ENCODE data around the gene TNFRSF21.
A peak's percentile ranks its signal among the peaks of the same experiment; 100 is the strongest.

Gene TNFRSF21

DNA sequence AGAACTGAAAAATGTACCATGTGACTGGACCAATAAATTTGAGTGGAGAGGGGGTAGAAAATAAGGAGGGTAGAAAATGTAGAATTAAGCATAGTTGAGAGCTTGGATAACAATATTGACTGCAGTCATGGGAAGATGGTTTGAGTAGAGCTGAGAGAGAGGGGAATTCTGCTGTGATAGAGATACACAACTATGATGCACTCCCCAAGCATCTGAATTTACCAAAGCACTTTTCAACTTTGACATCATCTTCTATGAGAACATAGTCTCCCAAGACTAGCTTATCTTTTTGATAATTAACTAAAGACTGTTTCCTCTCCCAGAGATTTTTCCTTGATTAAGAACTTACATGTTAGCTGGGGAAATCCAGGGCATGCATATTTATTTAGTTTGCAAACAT lies 103.1 kb downstream of the TNFRSF21 start:
- DNase-seq, result no peak

DNA sequence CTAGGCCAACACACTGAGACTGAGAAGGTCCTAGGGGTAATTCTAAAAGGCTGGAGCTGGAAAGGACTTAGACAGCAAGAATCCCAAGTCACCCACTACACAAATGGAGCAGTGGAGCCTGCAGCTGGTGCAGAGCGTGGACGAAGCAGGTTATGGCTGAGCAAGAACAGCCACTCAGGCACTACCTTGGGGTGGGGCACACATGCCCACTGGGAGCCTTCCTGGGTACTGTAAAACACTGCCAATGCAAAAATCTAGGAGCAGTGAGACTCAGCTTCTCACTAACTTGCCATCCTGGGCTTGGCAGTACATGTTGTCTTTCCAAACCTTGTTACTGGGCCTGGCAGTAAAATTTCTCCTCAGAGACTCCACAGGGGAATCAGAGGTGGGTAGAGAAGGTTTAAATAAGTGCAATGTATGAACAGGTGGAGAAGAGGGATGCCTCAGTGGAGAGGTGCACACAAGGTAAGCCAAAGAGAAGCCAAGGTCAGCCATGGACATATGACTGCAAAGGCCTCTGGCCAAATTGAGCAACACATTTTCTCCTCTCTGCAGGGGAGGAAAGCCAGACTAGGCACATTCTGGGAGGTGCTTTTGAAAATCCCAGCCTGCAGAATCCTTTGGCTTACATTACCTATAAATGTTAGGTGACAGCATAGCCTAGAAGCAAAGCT lies 105.6 kb downstream of the TNFRSF21 start:
- DNase-seq, result no peak

DNA sequence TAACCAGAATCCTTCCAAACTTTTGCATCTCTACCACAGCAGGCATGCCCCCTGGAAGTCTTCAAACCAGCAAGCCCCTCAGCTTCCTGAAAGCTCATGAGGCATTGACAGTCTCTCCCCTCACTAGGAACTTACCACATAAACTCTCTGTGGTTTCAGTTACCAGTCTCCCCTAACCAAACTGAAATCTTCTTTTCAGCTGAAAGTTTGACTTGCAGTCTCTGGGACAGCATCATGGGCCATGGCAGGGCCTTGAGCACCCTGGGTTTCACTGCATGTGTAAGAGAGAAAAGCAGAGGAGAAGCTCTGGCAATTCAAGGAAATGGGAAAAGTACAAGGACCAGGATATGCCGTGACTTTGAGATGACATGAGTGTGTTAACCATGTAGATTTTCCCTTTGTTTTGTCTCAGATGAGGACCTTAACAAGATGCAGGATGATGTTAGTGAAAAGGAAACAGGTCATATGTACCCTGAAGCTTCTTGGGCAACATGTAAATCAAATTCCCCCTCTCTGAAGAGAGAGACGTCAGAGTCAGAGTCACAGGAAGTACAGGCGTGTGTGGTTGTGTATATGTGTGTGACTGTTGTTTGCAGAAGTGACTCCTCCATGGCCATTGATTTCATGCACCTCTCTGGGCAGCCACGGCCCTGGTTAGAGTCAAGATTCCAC lies 106.3 kb downstream of the TNFRSF21 start:
- no peak for DNase-seq

DNA sequence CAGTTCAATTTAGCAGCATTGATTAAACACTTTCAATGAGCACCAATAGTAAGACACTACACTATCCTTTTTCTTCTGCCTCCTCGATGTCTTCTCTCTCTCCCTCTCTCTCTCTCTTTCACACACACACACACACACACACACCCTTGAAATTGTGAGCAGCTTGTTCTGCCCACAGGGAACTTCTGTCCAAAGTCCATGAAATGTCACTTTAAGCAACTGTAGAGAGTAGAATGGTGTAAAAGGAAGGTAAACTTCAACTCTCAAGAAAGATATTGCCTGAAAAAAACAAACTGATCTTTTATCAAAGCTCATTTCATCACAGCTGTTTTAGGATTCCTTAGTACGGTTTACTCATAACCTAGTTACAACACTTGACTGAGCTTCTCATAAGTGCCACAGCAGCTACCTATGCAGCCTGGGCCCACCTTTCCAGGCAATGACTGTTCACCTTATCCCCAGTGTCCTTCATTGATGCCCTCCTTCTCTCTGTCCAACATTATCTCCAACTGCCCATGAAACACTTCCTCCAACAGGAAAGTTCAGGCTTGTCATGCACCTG lies 107.0 kb downstream of the TNFRSF21 start:
- DNase-seq, result no peak

DNA sequence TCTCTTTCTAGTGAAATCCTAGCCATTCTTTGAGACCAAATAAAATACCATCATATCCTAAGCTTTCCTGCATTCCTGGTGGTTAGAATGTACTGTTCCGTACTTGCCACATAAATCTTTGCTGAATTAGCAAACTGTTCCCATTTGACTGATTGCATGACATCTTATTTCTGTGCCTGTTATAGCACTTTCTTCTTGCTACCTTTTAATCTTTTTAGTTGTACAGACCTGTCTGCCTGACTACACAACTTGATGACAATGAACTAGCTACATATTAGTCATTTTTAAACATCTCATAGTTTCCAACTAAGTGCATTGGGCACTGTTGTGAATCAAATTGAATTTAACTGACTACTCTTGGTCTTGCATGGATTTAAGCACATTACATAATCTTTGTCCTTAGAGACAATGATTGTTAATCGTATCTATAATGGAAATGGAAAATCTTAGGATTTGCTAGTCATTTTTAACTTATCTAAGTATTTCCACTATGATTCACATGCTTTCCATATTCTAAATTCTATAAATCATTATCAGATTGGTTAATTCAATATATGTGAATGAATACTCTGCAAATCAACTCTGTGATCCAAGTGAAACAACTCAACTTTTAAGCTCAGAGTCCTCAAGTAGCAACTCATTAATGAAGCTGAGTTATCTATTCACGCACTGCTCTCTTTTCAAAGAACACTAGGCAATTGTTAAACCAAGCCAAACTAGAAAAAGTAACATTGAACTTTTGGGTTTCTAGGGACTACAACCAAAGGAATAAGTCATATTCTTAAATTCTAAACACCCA lies 109.0 kb downstream of the TNFRSF21 start:
- no peak for DNase-seq

DNA sequence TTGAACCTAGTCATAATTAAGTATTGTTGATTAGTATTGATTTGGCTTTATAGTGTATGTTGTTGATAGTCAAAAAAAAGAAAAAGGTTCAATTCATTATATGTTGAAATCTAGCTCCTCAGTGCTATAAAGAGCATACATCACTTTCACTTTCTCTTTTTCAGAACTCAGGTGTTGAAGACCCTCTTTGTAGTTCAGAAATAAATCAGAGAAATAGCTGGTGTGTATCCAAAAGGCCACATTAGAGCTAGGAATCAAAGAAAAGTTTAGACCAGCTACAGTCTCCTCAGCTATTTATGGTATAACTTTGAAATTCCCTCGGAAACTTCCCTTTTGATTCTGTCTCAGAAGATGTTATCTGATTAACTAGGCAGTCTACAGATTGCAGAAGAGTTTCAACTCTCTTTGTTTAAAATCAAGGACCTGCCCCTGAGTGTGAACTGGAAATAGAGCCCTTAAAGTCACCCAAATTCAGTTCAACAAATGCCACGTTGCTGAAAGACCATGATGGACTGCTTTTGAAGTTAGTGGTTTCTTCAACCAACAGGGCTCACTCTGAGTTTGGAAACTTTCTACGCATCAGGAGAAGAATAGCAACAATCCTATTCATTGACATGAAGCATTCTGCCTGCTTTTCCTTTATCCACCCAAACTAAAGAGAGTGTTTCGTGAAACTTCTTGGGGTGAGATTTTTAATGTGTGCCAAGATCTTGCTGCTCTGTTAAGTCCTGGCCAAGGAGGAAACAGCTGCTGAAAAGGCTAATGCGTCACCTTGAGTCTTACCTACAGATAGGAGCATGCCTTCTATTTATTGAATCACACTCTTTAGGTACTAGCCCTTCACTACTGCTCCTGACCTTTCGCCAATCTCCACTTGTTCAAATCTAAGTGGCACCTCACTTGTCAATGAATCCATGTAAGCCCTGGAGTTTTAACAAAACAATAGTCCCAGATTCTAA lies 111.7 kb downstream of the TNFRSF21 start:
- DNase-seq, result no peak

DNA sequence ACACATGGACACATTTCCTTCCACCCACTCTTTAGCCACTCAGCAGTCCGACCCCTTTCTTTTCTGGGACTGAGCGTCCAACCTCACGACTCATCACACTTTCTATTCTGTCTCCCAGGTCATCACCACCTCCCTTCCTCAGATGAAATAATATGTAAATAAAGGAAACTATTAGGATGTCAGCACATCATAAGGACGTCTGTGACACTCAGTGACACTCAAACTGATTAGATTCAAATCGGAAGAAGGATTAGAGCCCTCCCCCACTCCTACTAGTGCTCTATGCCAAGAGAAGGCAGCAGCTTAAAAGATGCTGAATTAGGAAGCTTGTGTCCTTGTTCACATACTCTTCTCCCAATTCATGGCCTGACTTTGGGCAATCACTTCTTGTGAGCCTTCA lies 113.6 kb downstream of the TNFRSF21 start:
- no peak for DNase-seq

DNA sequence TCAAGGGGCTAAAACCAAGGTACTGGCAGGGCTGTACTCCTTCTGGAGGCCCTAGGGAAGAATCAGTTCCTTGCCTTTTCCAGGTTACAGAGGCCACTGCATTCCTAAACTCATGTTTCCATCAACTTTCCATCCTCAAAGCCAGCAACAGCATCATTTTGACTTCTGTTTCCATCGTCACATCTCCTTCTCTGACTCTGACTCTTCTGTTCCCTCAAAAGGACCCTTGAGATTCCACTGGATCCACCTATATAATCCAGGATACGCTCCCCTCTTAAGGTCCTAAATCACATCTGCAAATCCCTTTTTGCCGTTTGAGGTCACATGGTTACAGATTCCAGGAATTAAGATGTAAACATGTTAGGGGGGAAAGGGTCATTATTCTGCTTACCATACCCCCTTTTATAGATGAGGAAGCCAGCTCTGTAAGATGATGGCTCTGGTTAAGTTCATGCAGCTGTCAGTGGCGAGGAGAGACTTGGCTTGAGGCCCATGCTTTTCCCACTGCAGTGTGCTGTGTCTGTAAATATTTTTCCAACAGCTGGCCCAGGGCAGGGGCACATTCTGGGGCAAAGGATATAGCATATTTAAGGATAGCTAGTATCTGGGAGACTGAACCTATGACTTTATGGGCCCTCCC lies 114.6 kb downstream of the TNFRSF21 start:
- DNase-seq, result peak; percentile 28

DNA sequence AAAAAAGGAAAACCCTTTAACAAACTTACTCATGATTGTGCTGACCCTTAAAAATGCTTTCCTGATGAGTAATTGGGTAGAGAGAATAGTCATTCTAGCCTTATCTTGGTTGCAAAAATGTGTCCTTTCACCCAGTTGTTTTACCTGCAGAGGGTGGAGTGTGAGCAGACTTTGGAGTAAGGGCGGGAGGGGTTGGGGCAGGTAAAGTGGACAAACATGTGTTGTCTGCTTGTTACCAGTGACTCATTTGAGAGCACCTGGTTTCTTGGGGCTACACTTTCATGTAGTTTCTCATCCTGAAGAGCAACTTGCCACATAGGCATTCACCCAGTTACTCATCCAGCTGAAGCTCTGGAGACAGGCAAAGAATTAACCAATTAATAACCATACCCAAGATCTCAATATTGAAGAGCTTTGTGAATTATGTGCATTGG lies 121.1 kb downstream of the TNFRSF21 start:
- DNase-seq, result no peak

DNA sequence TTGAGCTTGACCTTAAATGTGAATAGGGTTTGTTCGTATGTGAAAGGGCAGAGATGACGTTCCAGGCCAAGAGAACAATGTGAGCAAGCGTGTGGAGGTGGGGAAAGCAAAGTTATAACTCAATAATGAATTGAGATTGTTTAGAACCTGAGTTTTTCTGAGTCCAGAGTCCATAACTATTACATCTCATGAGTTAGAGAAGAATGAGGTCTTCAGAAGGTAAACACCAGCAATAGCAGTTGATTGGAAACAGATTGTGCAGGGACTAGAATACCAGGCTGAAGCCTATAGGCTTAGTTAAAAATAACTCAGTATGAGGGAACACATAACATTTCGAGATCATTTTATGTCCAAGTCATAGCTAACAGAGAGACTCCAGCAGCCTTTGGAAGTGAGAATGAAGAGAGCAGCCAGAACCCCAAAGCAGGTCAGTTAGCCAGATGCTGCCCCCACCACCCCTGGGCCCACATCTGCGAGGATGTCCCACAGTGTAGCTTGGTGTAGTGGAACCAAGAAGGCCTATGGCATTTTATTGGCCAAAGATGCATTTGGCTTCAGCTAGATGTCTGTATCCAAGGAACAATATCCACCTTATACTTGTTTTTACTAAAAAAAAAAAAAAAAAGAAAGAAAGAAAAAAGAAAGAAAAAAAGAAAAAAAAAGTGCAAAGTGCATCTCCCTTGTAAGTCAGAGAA lies 121.7 kb downstream of the TNFRSF21 start:
- DNase-seq, result peak; percentile 4

DNA sequence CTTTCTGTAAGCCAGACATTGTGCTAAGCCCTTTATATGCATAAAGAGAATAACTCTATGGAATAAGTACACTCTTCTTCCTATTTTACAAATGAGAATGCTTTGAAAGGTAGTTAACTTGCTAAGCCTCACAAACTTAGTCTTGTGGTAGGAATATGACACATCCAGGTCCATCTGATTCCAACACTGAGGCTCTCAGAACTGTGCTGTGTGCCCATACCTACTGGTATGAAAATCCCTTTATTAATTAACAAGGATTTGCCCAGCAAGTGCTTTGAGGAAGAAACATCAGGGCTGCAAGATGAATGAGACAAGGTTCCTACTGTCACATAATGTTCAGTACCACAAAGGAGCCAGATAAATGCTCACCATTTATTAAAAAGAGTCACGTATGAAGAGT lies 122.6 kb downstream of the TNFRSF21 start:
- no peak for DNase-seq

DNA sequence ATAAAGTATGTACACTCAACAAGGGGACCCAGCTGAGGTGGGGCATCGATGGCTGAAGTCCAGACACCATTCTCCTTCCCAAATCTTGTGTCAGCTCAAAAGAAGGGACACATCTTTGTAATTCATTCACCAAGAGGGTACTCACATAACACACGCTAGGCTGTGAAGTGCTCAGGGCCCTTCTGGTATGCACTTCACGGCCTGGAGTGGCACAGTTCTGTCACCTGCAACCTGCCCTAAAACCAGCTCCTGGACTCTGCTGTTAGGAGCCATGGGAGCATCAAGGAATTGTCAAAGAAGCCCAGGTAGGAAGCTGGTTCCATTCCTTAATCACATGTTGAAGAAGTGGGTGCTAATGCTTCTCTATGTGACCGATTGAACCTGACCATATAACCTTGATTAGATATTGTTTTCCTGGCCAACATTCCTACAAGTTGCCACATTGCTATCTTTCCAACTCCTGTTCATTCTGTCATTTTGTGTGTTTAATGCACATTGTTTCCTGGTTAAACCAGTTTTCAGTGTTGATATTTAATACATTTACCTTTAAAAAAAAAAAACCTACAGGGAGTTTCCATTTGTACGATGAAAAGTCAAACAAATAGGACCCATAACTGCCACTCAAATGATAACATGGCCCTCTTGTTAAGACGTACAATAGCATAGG lies 127.3 kb downstream of the TNFRSF21 start:
- DNase-seq, result no peak

DNA sequence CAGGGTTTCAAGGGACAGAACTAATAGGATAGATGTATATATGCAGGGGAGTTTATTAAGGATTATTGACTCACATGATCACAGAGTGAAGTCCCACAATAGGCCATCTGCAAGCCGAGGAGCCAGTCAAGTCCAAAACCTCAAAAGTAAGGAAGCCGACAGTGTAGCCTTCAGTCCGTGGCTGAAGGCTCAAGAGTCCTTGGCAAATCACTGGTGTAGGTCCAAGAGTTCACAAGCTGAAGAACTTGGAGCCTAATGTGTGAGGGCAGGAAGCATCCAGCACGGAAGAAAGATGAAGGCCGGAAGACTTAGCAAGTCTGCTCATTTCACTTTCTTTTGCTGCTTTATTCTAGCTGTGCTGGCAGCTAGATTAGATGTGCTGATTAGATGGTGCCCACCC lies 128.0 kb downstream of the TNFRSF21 start:
- no peak for DNase-seq
